H1 (cell line): ENCODE results near the gene LRRC46. TPM values are rescaled to one million over a fixed set of nuclear protein-coding genes. Genes with fewer than 3 reads are reported as not detected.

Experiments
- CTCF ChIA-PET: fragments of 300-600 bp; sonication (Branson Sonifier 250); formaldehyde crosslinking; loops from one replicate; lab custom pipeline; 2021; ENCODE audit not compliant: partially characterized antibody; lab: Charles Lee
- POLR2A ChIA-PET: fragments of 300-600 bp; sonication (Branson Sonifier 250); formaldehyde crosslinking; loops from one replicate; lab custom pipeline; 2021; ENCODE audit warnings: inconsistent platforms; ENCODE audit not compliant: partially characterized antibody; lab: Charles Lee
- DNase-seq, 2 experiments: peaks; one replicate each; pipeline versions ENCODE4 v3.0.0 to v3.0.0-alpha.2; 2010 to 2022; ENCODE audit warnings: low spot score in 2 of 2, low read depth in 1 of 2, mixed read lengths in 1 of 2
- FAIRE-seq: peaks from 2 replicates; lab custom pipeline; 2011; peaks lifted over from hg19 to GRCh38; lab: Jason Lieb, UNC
- H2AFZ ChIP-seq: 2 replicates; pipeline ENCODE4 v1.8.1; 2012; ENCODE audit warnings: low read length, inconsistent platforms
- H2AK5ac ChIP-seq: 2 replicates; pipeline ENCODE4 v1.6.1; 2013; ENCODE audit warnings: low read depth, low read length
- H2BK120ac ChIP-seq: replicated peaks from 2 replicates; pipeline ENCODE3; 2013; ENCODE audit warnings: low read depth, low read length, inconsistent platforms
- H2BK12ac ChIP-seq: 2 replicates; pipeline ENCODE4 v1.6.1; 2013; ENCODE audit warnings: low read depth, low read length
- H2BK15ac ChIP-seq: 2 replicates; pipeline ENCODE4 v1.6.1; 2013; ENCODE audit warnings: low read length
- H2BK20ac ChIP-seq: 2 replicates; pipeline ENCODE4 v1.6.1; 2013; ENCODE audit warnings: low read length
- H2BK5ac ChIP-seq: 2 replicates; pipeline ENCODE4 v1.6.1; 2013; ENCODE audit warnings: low read depth, low read length
- H3K14ac ChIP-seq: 2 replicates; pipeline ENCODE4 v1.6.1; 2013; ENCODE audit warnings: inconsistent platforms; ENCODE audit not compliant: insufficient read length
- H3K18ac ChIP-seq: 2 replicates; pipeline ENCODE4 v1.6.1; 2013; ENCODE audit warnings: low read length; ENCODE audit errors: extremely low read depth
- H3K23ac ChIP-seq: 2 replicates; pipeline ENCODE4 v1.6.1; 2013; ENCODE audit warnings: inconsistent platforms; ENCODE audit not compliant: insufficient read length
- H3K23me2 ChIP-seq: 2 replicates; pipeline ENCODE4 v1.6.1; 2013; ENCODE audit warnings: low read depth, low read length
- H3K27ac ChIP-seq: 2 replicates; pipeline ENCODE4 v1.6.1; 2011; ENCODE audit warnings: low read depth, low read length, inconsistent platforms
- H3K27me3 ChIP-seq, 4 experiments: replicated peaks in 1 of 4; 1 replicate in 1 of 4; 2 replicates in 3 of 4; pipeline versions ENCODE4 v1.6.1 to v1.8.1; 2011 to 2013; ENCODE audit warnings: low read length in 3 of 4, mild to moderate bottlenecking in 3 of 4, inconsistent platforms in 2 of 4, mixed read lengths in 2 of 4, moderate library complexity in 1 of 4; ENCODE audit not compliant: control insufficient read depth in 3 of 4, insufficient read depth in 3 of 4; ENCODE audit errors: extremely low read depth in 1 of 4
- H3K36me3 ChIP-seq, 4 experiments: 2 replicates each; pipeline versions ENCODE4 v1.6.1 to v1.8.1; 2011 to 2013; ENCODE audit warnings: mild to moderate bottlenecking in 4 of 4, low read length in 3 of 4, moderate library complexity in 2 of 4, control low read depth in 1 of 4, inconsistent platforms in 1 of 4; ENCODE audit not compliant: insufficient read depth in 4 of 4, control insufficient read depth in 2 of 4
- H3K4ac ChIP-seq: replicated peaks from 2 replicates; pipeline ENCODE3; 2013; ENCODE audit warnings: low read length, low read depth, mixed read lengths, inconsistent platforms; ENCODE audit not compliant: insufficient read length
- H3K4me1 ChIP-seq, 4 experiments: replicated peaks in 1 of 4; 1 replicate in 1 of 4; 2 replicates in 3 of 4; pipeline versions ENCODE4 v1.6.1 to v1.8.1; 2011 to 2013; ENCODE audit warnings: low read length in 3 of 4, inconsistent platforms in 2 of 4, mixed read lengths in 1 of 4; ENCODE audit not compliant: insufficient read depth in 4 of 4, control insufficient read depth in 3 of 4
- H3K4me2 ChIP-seq, 2 experiments: 2 replicates each; pipeline versions ENCODE4 v1.6.1 to v1.8.1; 2011 to 2013; ENCODE audit warnings: low read depth in 2 of 2, low read length in 2 of 2, control low read depth in 1 of 2, inconsistent platforms in 1 of 2, mild to moderate bottlenecking in 1 of 2; ENCODE audit not compliant: insufficient read depth in 1 of 2
- H3K4me3 ChIP-seq, 4 experiments: fragments of 200-600, 300-600 bp in 1 of 4; sonication (generic), shearing (Covaris generic), sonication (Bioruptor Twin) in 1 of 4; 2 replicates each; pipeline versions ENCODE4 v1.5.1 to v1.8.1; 2011 to 2016; ENCODE audit warnings: low read length in 4 of 4, low read depth in 3 of 4, control low read depth in 2 of 4, inconsistent platforms in 2 of 4, mild to moderate bottlenecking in 2 of 4, mixed read lengths in 1 of 4, moderate library complexity in 1 of 4; ENCODE audit not compliant: insufficient read depth in 2 of 4; ENCODE audit errors: extremely low read depth in 1 of 4
- H3K56ac ChIP-seq: replicated peaks from 2 replicates; pipeline ENCODE3; 2013; ENCODE audit warnings: low read depth, mild to moderate bottlenecking, mixed read lengths, low read length, inconsistent platforms; ENCODE audit not compliant: insufficient read length
- H3K79me1 ChIP-seq: 2 replicates; pipeline ENCODE4 v1.6.1; 2013; ENCODE audit warnings: low read depth, low read length, control low read depth
- H3K79me2 ChIP-seq, 2 experiments: 2 replicates each; pipeline versions ENCODE4 v1.6.1 to v1.8.1; 2012 to 2013; ENCODE audit warnings: low read length in 2 of 2, mild to moderate bottlenecking in 2 of 2, inconsistent platforms in 1 of 2; ENCODE audit not compliant: insufficient read depth in 2 of 2, control insufficient read depth in 1 of 2
- H3K9ac ChIP-seq, 4 experiments: replicated peaks in 1 of 4; 1 replicate in 1 of 4; 2 replicates in 3 of 4; pipeline versions ENCODE4 v1.6.1 to v1.8.1; 2011 to 2013; ENCODE audit warnings: low read depth in 3 of 4, low read length in 3 of 4, control low read depth in 2 of 4, mild to moderate bottlenecking in 2 of 4, moderate library complexity in 2 of 4, inconsistent platforms in 1 of 4; ENCODE audit errors: extremely low read depth in 1 of 4
- H3K9me3 ChIP-seq, 2 experiments: 2 replicates each; pipeline versions ENCODE4 v1.6.1 to v1.8.1; 2012 to 2013; ENCODE audit warnings: mild to moderate bottlenecking in 2 of 2, moderate library complexity in 2 of 2, control low read depth in 1 of 2, inconsistent platforms in 1 of 2, low read depth in 1 of 2, low read length in 1 of 2, mixed read lengths in 1 of 2; ENCODE audit not compliant: insufficient read depth in 2 of 2
- H4K20me1 ChIP-seq, 2 experiments: replicated peaks in 1 of 2; 2 replicates each; pipeline versions ENCODE3 to v1.8.1; 2011 to 2013; ENCODE audit warnings: inconsistent platforms in 2 of 2, low read length in 2 of 2, mild to moderate bottlenecking in 1 of 2; ENCODE audit not compliant: insufficient read depth in 2 of 2, control insufficient read depth in 1 of 2
- H4K5ac ChIP-seq: 2 replicates; pipeline ENCODE4 v1.6.1; 2013; ENCODE audit warnings: low read length, low read depth, mixed read lengths, inconsistent platforms; ENCODE audit not compliant: insufficient read length
- H4K8ac ChIP-seq: 2 replicates; pipeline ENCODE4 v1.8.0; 2013; ENCODE audit warnings: mild to moderate bottlenecking, moderate library complexity, low read length, inconsistent platforms; ENCODE audit not compliant: insufficient read depth; ENCODE audit errors: extremely low read depth
- H4K91ac ChIP-seq: replicated peaks from 2 replicates; pipeline ENCODE3; 2013; ENCODE audit warnings: low read length, mixed read lengths, inconsistent platforms; ENCODE audit not compliant: insufficient read length
- ASH2L ChIP-seq: fragments of 200-600, 300-600 bp; sonication (generic); IDR thresholded peaks from one replicate; pipeline ENCODE4 v1.7.1; 2017; ENCODE audit warnings: low read length
- EZH2 ChIP-seq: fragments of 200-600 bp; sonication (generic); IDR thresholded peaks from 2 replicates; pipeline ENCODE4 v1.7.1; 2012; ENCODE audit warnings: low read depth, mild to moderate bottlenecking, moderate library complexity, low read length, inconsistent platforms; ENCODE audit not compliant: severe bottlenecking
- FOSL1 ChIP-seq: IDR thresholded peaks from 2 replicates; pipeline ENCODE4 v1.6.1; 2011; ENCODE audit warnings: mild to moderate bottlenecking, low read depth, low read length, moderate library complexity; ENCODE audit not compliant: insufficient read depth
- GTF2F1 ChIP-seq: IDR thresholded peaks from 2 replicates; pipeline ENCODE4 v1.6.1; 2012; ENCODE audit warnings: low read depth, low read length, improper control_type of control experiment, borderline replicate concordance
- MAX ChIP-seq: IDR thresholded peaks from 2 replicates; pipeline ENCODE4 v1.6.1; 2012; ENCODE audit warnings: inconsistent platforms
- RXRA ChIP-seq: IDR thresholded peaks from 2 replicates; pipeline ENCODE4 v1.6.1; 2011; ENCODE audit warnings: low read depth, mild to moderate bottlenecking, low read length, moderate library complexity; ENCODE audit not compliant: insufficient read depth
- SAP30 ChIP-seq: fragments of 300-600 bp; sonication (generic); IDR thresholded peaks from 2 replicates; pipeline ENCODE4 v1.7.1; 2012; ENCODE audit warnings: low read length, moderate library complexity, mild to moderate bottlenecking, inconsistent platforms; ENCODE audit not compliant: insufficient read depth, insufficient replicate concordance
- SIN3A ChIP-seq, 2 experiments: IDR thresholded peaks in 1 of 2; conservative IDR thresholded peaks in 1 of 2; 2 replicates each; pipeline ENCODE4 v1.6.1; 2011 to 2012; ENCODE audit warnings: low read length in 2 of 2, improper control_type of control experiment in 1 of 2, low read depth in 1 of 2, mild to moderate bottlenecking in 1 of 2
- USF2 ChIP-seq: IDR thresholded peaks from 2 replicates; pipeline ENCODE4 v1.6.1; 2011; ENCODE audit warnings: low read length, improper control_type of control experiment
- WGBS, 2 experiments: shearing (Covaris generic) in 1 of 2; methylation state at CpG; one replicate each; pipeline versions ENCODE4 v1.1.6 to v1.1.7; 2013 to 2015; ENCODE audit warnings: low lambda C conversion rate in 2 of 2, mixed read lengths in 2 of 2, inconsistent platforms in 1 of 2, low coverage in 1 of 2, missing lambda C conversion rate in 1 of 2; ENCODE audit not compliant: insufficient replicate concordance in 2 of 2, insufficient coverage in 1 of 2, insufficient read length in 1 of 2; ENCODE audit errors: extremely low coverage in 1 of 2, missing lambda C conversion rate in 1 of 2; 5-methylcytosine and 5-hydroxymethylcytosine counted together
- polyA plus RNA-seq, 7 experiments: library from polyadenylated mRNA; depleted of rRNA in 3 of 7; stranded (reverse) in 5 of 7; unstranded in 2 of 7; fragments of >200 nt in 5 of 7; fragments of 200-250 nt in 2 of 7; gene quantifications; 1 replicate in 5 of 7; 2 replicates in 1 of 7; 4 replicates in 1 of 7; pipeline versions ENCODE4 v1.2.1 to v1.2.3, GENCODE V29; 2011 to 2013; ENCODE audit warnings: missing spikeins in 2 of 7, mixed read lengths in 2 of 7
- total RNA-seq: library from RNA; stranded (reverse); fragmentation: NEBNext Ultra II Directional; extraction: Animal tissue kit (Norgen Biotek cat#: 25700); gene quantifications from 2 replicates; pipeline ENCODE4 v1.2.1, GENCODE V29; 2021

Gene LRRC46
- total and polyA plus RNA-seq, 2 of the 8 experiments (the other 6 are each of a cell fraction or from before 2014, with no cell fraction given) = 0.18 TPM; not detected in 1

GRCh38 chr17:47882695-47883588, 51.5 kb downstream of the LRRC46 start:
- Histone ChIP-seq H3K23me2 (no peaks in the 10 kb centered on the region), H3K27me3 (no peaks in the 10 kb centered on the region; a peak in 1 of 7 replicates), H3K18ac (no peak overlapping the region; the same call in 1 of the 2 replicates), H3K56ac (no peak overlapping the region), H2BK120ac (peak overlapping the region; percentile 33), H4K5ac (no peak overlapping the region), H2AFZ (no peak overlapping the region), H2BK12ac (0 out of 2 replicates have a peak overlapping the region, but pooled peaks have one; percentile 39), H3K79me1 (no peaks in the 10 kb centered on the region), H3K23ac (no peak overlapping the region), H3K14ac (no peak overlapping the region), H2AK5ac (no peak overlapping the region), H2BK5ac (no peak overlapping the region), H4K91ac (no peak overlapping the region), H3K9me3 (no peaks in the 10 kb centered on the region), H4K20me1 (no peaks in the 10 kb centered on the region), H3K27ac (no peak overlapping the region), H3K4me2 (no peak overlapping the region), H3K4ac (no peak overlapping the region), H3K4me1 (peaks cover 0 to 18% (median 11%) of the 10 kb centered on the region in 4 experiments; a peak in 6 of 7 replicates), H2BK15ac (0 out of 2 replicates have a peak overlapping the region, but pooled peaks have one; percentile 49), H3K9ac (no peak overlapping the region), H3K4me3 (no peak overlapping the region), H3K36me3 (no peaks in the 10 kb centered on the region), H2BK20ac (no peak overlapping the region), H4K8ac (no peak overlapping the region), H3K79me2 (no peaks in the 10 kb centered on the region)
- FAIRE-seq (no peak), DNase-seq (no peak)
- WGBS, 2 experiments = 82% methylated on average over 9 of the region's 9 CpGs; no CpG with 5 or more reads in 1 of the 2 experiments
- POLR2A ChIA-PET = interaction anchor here (0.9 to 2.2 kb wide), 6 partner anchors 8 to 51 kb away, joined by 3 to 9 read pairs (median 5); partner anchors contain the start of genes LRRC46, MRPL10 and SP2
- CTCF ChIA-PET = interaction anchor here (0.6 to 18.8 kb wide), 11 partner anchors 8 to 266 kb away, joined by 3 to 1206 read pairs (median 5); partner anchors contain the start of genes CDK5RAP3, SCRN2 and SP6
- TF ChIP-seq RXRA (no peak), EZH2 (no peak), SIN3A (conservative IDR thresholded peaks at IDR 0.05 in 1 of 2, IDR thresholded peaks at IDR 0.05 in 1 of 2; ENCODE audit: low read depth in 1 of 2, low read length in 2 of 2) (no peak), MAX (no peak), SAP30 (no peak), GTF2F1 (no peak), FOSL1 (no peak), USF2 (no peak), ASH2L (no peak)
